ENCODE measurements around the gene FHAD1. TPM values are rescaled to one million over a fixed set of nuclear protein-coding genes. Genes with fewer than 3 reads are reported as not detected.

FHAD1 gene
- total and polyA plus RNA-seq, 2 of the 13 experiments (the other 11 are each of a cell fraction or from before 2014, with no cell fraction given) = not detected

DNA sequence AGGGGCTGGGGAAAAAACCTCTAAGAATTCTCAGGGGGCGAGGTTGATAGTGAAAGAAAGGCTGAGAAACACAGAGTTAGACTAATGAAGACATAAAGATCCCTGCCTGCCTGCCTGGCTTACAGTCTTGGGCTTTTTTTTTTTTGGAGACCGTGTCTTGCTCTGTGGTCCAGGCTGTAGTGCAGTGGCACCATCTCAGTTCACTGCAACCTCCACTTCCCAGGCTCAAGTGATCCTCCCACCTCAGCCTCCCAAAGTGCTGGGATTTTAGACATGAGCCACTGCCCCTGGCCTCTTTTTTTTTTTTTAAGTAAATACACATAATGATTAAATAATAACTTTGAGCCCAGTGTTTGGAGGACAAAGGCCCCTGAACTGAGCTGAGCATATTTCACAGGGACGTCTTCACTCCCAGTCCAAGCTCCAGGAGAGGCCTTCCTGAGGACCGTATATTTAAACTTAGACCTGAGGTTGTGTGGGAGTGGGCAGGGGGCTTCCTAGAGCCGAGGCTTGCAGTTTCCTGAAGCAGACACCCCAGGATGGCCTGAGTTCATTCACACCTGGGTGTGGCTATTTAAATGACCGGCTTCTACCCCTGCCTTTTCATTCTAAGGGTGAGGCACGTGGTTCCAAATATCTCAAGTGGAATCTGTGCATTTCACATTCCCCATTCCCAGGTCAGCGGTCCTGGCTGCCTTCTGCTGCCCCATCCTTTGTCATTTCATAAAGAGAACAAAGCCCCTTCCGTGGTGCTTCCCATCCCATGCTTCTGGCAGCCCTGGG is 146.6 kb downstream of the FHAD1 start (continued):
- TF ChIP-seq, protein P1, sequence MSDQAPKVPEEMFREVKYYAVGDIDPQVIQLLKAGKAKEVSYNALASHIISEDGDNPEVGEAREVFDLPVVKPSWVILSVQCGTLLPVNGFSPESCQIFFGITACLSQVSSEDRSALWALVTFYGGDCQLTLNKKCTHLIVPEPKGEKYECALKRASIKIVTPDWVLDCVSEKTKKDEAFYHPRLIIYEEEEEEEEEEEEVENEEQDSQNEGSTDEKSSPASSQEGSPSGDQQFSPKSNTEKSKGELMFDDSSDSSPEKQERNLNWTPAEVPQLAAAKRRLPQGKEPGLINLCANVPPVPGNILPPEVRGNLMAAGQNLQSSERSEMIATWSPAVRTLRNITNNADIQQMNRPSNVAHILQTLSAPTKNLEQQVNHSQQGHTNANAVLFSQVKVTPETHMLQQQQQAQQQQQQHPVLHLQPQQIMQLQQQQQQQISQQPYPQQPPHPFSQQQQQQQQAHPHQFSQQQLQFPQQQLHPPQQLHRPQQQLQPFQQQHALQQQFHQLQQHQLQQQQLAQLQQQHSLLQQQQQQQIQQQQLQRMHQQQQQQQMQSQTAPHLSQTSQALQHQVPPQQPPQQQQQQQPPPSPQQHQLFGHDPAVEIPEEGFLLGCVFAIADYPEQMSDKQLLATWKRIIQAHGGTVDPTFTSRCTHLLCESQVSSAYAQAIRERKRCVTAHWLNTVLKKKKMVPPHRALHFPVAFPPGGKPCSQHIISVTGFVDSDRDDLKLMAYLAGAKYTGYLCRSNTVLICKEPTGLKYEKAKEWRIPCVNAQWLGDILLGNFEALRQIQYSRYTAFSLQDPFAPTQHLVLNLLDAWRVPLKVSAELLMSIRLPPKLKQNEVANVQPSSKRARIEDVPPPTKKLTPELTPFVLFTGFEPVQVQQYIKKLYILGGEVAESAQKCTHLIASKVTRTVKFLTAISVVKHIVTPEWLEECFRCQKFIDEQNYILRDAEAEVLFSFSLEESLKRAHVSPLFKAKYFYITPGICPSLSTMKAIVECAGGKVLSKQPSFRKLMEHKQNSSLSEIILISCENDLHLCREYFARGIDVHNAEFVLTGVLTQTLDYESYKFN (CRISPR knock-in tag; conservative IDR thresholded peaks at IDR 0.05) = peak; percentile 53

DNA sequence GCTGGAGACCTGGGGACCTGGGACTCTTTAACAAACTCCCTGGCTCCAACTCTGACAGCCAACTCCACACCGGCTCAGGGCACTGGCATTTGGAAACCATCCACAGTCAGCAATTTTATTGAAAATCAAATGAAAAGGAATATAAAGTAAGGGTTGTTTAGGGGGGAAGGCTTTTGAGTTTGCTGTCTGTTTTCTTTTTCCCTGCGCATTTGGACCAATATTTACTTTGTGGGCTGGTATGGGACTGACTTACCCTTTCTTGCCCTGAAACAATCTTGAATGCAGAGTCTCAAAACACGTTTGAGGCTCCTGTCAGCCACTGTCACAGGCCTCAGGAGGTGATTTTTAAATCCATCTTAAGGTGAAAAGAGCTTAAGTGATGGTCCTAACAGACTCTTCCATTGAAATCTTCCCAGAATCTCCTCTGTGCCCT is 147.3 kb downstream of the FHAD1 start:
- H3K4me1 ChIP-seq (ENCODE audit: insufficient read depth, low read length) = peaks cover 19% of the 10 kb centered on the region
- H3K9ac ChIP-seq (ENCODE audit: insufficient read depth, low read depth, low read length) = no peak overlapping the region
- in situ Hi-C loops (cut with HindIII; ENCODE audit: extremely low pct_ligation_motif_present, low pct_unique_long_range_greater_than_20kb) (no loop called here), intact Hi-C loops (cut with micrococcal nuclease; ENCODE audit: unreplicated experiment) (no loop called here)
- H4K20me1 ChIP-seq (ENCODE audit: insufficient read depth, low read length) = no peaks in the 10 kb centered on the region
- peak; percentile 45; the same call in 1 of the 3 replicates for ATAC-seq
- ChIA-PET POLR2A (no interaction called here), CTCF (ENCODE audit: low intra/inter-chr PET ratio, low total read pairs) (no interaction called here)
- H2AFZ ChIP-seq (ENCODE audit: low read length) = no peak overlapping the region
- no peak for DNase-seq (ENCODE audit: low spot score)
- no peak for FAIRE-seq
- peaks cover 1 to 5% of the 10 kb centered on the region in 2 experiments; a peak in 2 of 5 replicates for H3K27me3 ChIP-seq (ENCODE audit: control insufficient read depth in 1 of 2, insufficient read depth in 2 of 2, low read length in 2 of 2)
- H3K27ac ChIP-seq (ENCODE audit: extremely low read length, insufficient read depth, low read length) = no peak overlapping the region
- BruUV-seq (replicated peaks) = no TSS peak
- H3K36me3 ChIP-seq (replicated peaks in 1 of 2; ENCODE audit: control insufficient read depth in 1 of 2, insufficient read depth in 2 of 2, low read length in 2 of 2) = no peaks in the 10 kb centered on the region
- H3K9me3 ChIP-seq (ENCODE audit: low read length) = peaks cover 2% of the 10 kb centered on the region; the same call in 1 of the 2 replicates
- H3K4me3 ChIP-seq (replicated peaks in 1 of 3; ENCODE audit: insufficient read depth in 1 of 3, low read depth in 2 of 3, low read length in 3 of 3) = peak overlapping the region in 1 of 3 experiments; percentile 24; a peak in 1 of 6 replicates
- TF ChIP-seq MAFF (IDR thresholded peaks at IDR 0.05; ENCODE audit: low read depth, low read length) (peak; percentile 66), ARID2 (CRISPR knock-in tag; IDR thresholded peaks at IDR 0.05; ENCODE audit: borderline replicate concordance) (no peak), U2AF1 (optimal IDR thresholded peaks at IDR 0.05; ENCODE audit: low read depth, low read length) (no peak), MAFK (conservative IDR thresholded peaks at IDR 0.05 in 1 of 2, IDR thresholded peaks at IDR 0.05 in 1 of 2; ENCODE audit: low read length in 2 of 2) (peak; percentile 82 to 83), ZNF780A (CRISPR knock-in tag; IDR thresholded peaks at IDR 0.05) (no peak)
- 0% methylated on average over 3 of the region's 3 CpGs for WGBS (ENCODE audit: low lambda C conversion rate)
- H3K4me2 ChIP-seq (ENCODE audit: low read depth, low read length) = peak overlapping the region; percentile 46; the same call in 1 of the 2 replicates
- H3K79me2 ChIP-seq (ENCODE audit: insufficient read depth, low read length) = no peaks in the 10 kb centered on the region

Measured in HepG2 (cell line).